HS-27A (cell line): ENCODE data around the gene CRCP.
"Not testable (repeated sequence)": the region's sequence is repeated elsewhere in the genome, so short reads cannot be mapped to it uniquely, and the experiment has no call there.

Experiments used
- DNase-seq: peaks from one replicate; pipeline ENCODE4 v3.0.0-alpha.2; 2012; ENCODE audit warnings: low read depth, missing footprints

CRCP gene

DNA sequence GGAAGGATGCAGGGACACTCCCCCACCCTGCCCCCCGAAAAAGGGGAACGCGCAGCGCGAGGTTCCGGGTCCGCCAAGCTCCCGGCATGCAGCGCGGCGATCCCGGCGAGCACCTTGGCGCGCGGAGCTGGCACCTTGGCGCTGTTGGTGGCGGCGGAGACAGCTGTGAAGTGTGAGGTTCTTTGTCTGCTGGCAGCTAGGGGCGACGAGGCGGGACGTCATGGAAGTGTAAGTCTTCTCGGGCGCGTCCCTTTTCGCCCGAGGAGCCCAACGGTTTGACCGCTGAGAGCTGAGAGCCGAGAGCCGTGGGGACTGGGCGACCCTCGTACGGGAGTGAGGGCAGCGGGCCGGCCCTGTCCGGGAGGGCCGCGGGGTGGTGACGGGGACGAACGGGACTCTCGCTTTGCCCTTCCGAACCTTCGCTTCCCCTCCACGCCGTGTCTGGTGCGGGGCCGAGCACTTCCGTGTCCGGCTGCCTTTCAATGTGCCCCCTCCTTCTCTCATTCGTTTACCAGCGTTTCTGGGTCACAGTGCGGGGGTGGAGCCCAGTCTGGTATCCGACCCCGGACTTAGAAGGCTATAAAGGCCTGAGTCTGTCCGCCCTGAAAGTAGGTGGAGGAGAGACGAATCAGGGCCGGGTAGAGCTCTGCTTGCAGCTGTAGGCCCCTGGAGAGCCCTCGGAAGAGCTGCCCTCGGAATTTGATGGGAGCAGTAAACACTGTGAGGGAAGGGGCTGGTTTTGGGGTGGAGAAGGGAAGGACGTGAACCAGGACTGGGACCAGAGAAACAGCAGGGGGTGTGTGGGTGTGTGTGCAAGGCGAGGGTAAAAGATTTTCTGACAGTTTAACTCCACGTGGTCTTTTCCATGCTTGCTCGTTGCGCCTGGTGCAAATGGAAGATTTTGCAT, at the start of gene CRCP:
CRCP (plus strand) TSS at position 105 of the 907 bp plus-strand sequence; CDS start at position 221, 116 bp downstream.
- peak; percentile 67 for DNase-seq

DNA sequence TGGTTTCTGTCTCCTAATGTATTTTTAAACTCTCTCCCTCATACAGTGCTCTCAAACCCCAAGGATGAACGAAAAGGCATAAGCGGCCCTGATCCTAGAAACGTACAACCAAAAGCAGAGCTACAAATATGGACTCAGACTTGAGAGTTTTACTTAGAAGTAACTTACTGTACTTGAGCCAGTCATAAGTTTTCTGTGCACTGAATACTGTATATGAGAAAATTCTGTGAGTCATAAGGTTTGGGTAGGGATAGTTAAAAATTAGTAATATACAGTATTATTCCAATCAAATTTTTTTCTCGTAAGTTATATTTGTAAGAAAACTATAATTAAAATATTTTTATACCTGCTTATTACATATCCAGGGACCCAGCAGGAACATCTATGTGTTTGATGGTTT, 44.9 kb upstream of the CRCP start:
- no peak for DNase-seq

DNA sequence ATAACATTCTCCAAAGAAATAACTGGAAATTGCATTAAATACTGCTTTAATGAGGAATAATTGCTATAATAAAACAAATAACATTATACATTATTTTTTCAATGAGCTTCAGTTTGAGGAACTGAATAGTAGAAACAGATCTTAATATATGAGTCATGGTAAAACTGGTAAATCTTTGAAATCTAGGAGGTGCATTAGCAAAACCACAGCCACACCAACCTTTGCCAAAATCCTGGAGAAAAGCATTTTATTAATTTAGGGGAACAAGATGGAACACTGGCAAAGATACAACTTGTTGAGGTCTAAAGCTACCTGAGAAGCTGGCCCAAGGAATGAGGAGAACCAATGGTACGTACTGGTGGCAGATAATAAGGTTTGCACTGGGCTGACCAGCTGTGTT, 44.4 kb upstream of the CRCP start:
- no peak for DNase-seq

DNA sequence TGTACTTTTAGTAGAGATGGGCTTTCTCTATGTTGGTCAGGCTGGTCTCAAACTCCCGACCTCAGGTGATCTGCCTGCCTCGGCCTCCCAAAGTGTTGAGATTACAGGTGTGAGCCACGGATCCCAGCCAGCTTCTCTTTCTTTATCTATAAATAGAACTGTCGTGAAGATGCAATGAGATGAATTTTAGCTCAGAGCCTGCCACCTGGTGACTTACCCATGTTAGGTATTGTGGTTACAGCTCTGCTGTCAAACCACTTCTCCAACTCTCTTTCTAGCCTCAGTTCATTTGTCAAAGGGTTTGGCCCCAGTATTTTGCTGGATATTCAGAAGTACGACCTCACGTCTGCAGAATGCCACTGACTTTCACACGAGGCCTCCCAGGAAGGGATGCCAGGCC, 42.4 kb upstream of the CRCP start:
- DNase-seq: not testable (repeated sequence)

DNA sequence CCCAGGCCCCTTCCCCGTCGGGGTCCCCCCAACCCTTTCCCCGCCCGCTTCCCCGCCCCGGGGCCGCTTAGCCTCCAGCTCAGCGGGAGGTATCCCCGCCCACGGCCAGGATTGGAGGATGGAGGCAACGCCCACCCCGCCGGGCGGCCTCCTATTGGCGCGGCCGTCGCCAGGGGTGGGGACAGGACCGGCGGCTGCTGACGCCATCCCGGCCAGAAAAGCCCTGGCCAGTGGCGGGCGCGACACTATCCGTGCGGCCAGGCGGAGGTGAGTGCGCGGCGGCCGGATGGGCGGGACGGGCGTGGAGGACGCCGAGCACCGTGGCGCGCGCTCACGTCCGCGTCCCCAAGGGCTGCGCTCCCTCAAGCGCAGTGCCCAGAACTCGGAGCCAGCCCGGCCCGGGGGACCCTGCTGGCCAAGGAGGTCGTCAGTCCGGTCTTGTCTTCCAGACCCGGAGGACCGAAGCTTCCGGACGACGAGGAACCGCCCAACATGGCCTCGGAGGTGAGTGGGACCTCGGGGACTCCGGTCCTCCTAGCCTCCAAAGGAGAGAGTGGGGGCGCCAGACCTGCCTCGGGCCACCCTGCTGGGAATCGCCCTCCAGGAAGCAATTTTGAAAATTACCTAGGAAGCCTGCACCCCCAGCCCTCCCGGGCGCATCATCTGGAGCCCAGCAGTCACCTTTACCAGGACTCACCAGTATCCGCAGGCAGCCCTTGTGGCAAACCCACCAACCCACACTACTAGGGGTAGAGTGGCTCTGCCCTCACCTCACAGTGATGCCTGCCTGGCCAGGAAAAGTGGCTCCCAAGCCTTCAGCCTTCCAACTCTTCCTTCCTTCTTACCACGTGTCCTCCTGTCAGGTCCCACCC, 38.8 kb upstream of the CRCP start, which contains the start of gene ASL:
ASL (plus strand) TSS at position 230 of the 872 bp plus-strand sequence; CDS start at position 493, 263 bp downstream.
- peak; percentile 59 for DNase-seq

DNA sequence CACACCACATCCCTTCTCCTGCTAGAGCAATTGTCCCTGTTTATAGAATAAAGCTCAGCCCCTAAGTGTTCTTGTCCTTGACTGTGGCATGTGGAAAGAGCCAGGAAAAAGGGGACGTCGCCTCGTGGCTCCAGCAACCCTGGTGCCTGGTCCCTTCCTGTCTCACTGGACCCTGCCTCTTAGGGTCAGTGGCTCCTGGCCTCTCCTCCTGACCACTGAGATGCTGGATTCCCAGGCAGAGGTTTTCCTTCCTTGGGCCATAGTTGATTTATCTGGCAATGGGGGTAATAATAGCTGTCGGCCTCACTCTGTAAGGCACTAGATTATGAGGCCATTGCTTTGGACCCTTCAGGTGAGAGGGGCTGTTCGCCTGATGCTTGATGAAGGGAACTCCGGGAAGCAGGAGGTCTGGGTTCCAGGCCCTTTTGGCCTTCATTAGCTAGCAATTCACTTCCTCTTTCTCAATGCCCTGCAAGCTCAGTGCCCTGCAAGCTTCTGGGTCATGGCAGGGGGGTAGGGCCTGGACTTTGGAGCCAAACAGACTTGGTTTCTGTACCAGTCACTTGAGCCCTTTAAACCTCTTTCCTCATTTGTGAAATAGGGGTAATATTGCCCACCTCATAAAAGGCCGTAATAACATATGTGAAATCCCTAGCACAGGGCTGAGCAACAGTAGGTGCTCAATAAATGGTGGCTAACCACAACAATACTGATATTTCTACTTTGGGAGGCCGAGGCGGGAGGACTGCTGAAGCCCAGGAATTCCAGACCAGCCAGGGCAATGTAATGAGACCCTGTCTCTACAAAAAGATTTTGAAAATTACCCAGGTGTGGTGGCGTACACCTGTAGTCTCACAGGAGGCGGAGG, 38.0 kb upstream of the CRCP start:
- DNase-seq: no peak

DNA sequence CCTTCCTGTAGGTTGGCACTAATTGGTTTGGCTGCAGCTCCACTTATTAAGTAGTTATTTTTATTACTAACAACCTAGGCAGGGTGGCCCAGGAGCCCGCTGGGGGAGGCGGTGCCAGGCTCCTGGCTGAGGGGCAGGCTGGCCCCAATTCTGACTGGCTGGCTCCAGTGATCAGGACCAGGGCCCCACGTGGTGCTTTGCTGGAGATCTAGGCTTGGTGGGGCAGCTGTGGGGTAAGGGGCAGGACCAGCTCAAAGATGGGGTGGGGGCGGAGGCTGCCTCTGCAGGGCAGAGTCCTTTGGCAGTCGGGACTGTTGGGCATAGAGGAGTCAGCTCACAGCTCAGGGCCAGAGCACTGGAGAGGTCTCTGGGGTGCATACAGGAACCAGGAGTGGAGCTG, 36.6 kb upstream of the CRCP start:
- no peak for DNase-seq

DNA sequence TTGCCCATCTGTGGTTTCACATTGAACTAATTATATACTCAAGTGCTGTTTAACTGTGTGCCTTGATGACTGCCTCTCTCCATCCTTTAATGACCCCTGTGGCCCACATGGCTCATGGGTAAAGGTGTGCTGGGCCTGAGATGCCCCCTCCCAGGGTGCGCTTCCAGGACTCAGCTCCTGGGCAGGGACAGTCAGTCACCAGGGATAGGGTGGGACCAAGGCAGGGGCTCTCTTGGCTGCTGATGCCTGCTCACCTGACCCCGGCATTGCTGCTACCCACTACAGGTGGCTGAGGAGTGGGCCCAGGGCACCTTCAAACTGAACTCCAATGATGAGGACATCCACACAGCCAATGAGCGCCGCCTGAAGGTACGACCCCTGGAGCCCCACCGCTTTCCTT, 32.6 kb upstream of the CRCP start:
- DNase-seq: no peak

DNA sequence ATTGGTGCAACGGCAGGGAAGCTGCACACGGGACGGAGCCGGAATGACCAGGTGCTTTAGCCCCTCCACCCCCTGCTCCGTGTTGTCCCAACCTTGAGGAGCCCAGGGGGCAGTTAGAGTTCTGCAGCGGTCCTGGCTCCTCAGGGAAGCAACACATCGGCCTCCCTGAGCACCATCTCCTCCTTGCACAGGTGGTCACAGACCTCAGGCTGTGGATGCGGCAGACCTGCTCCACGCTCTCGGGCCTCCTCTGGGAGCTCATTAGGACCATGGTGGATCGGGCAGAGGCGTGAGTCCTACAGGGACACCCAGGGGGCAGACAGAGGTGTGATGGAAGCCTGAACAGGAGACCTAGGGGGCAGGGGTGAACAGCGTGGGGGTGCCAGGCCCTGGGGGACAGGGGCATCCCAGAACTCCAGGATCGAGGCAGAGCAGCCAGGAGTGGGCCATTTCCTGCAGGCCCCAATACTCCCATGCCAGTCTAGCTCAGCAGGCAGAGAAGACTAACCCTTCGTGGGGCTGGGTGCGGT, 31.7 kb upstream of the CRCP start:
- DNase-seq: no peak

DNA sequence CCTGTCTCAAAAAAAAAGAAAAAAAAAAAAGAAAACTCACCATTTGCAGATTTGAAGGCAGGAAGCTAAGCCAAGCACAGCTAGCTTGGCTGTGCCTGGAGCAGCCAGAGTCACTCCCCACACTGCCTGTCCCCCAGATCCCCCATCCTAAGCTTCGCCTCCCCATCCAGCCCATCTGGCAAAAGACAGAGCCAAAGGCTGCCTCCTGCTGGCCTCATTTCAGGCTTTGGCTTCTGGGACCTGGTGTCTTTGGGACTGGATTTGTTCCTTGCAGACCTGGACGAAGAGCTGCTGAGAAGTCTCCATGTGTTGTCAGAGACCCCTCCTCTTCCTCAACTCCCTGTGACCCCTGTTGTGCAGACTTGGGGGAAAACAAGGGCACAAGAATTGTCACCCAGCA, 31.0 kb upstream of the CRCP start:
- DNase-seq: no peak

DNA sequence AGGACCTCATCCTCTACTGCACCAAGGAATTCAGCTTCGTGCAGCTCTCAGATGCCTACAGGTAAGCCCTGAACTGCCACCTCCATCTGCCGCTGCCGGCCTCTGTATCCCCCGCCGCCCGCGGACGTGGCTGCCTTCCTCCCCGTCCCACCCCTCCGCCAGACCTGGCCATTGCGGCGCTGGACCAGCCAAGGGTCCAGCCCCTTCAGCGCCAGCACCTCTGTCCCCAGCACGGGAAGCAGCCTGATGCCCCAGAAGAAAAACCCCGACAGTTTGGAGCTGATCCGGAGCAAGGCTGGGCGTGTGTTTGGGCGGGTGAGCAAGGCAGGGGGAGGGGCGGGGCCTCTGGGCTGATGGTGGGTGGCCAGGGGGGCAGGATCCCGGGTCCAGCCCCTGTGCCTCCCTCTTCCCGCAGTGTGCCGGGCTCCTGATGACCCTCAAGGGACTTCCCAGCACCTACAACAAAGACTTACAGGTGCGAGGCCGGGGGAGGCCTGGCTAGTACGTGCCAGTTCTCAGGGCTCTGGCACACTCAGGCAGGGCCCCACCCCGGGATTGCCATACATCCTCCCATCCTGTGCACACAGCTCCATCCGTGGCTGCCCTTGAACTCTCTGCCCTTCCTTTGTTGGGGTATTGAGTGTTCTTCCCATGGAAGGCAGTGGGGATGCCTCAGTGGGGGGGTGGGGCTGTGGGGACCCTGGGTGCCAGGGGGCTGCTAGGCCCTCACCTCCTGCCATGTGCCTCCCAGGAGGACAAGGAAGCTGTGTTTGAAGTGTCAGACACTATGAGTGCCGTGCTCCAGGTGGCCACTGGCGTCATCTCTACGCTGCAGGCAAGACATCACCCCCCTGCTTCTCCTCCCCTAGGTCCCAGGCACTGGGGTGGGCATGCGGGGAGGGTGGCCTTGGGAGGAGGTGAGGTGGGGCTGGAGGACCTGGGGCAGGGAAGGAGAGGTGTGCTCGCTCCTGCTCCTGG, 25.5 kb upstream of the CRCP start:
- no peak for DNase-seq

DNA sequence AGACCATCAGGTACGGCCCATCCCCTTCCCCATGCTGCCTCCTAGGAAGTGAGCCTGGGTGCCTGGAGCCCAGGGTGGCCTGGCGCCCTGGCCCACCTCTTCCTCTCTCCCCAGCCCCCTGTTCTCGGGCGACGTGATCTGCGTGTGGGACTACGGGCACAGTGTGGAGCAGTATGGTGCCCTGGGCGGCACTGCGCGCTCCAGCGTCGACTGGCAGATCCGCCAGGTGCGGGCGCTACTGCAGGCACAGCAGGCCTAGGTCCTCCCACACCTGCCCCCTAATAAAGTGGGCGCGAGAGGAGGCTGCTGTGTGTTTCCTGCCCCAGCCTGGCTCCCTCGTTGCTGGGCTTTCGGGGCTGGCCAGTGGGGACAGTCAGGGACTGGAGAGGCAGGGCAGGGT, 22.0 kb upstream of the CRCP start:
- DNase-seq: no peak

DNA sequence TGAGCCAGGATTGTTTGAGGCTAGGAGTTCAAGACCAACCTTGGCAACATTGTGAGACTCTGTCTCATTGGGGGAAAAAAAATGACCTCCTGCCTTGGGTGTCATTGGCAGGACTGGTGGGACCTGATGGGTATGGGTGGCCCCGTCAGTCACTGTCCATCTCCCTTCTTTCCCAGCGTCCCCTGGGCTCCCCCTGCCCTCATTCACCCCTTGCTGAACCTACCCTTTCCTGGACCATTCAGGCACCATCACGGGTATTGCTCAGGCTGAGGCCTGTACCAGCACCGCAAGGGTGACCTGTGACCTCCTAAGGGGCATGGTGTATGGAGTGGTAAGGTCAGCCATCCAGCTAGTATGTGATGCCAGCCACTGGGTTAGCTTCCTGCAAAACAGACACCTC, 19.6 kb upstream of the CRCP start:
- DNase-seq: no peak

DNA sequence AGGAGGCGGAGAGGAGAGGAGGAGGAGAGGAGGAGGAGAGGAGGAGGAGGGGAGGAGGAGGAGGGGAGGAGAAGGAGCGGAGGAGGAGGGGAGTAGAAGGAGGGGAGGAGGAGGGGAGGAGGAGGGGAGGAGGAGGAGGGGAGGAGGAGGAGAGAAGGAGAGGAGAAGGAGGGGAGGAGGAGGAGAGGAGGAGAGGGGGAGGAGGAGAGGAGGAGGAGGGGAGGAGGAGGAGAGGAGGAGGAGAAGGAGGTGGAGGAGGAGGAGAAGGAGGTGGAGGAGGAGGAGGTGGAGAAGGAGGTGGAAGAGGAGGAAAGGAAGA, 15.5 kb upstream of the CRCP start:
- no peak for DNase-seq

DNA sequence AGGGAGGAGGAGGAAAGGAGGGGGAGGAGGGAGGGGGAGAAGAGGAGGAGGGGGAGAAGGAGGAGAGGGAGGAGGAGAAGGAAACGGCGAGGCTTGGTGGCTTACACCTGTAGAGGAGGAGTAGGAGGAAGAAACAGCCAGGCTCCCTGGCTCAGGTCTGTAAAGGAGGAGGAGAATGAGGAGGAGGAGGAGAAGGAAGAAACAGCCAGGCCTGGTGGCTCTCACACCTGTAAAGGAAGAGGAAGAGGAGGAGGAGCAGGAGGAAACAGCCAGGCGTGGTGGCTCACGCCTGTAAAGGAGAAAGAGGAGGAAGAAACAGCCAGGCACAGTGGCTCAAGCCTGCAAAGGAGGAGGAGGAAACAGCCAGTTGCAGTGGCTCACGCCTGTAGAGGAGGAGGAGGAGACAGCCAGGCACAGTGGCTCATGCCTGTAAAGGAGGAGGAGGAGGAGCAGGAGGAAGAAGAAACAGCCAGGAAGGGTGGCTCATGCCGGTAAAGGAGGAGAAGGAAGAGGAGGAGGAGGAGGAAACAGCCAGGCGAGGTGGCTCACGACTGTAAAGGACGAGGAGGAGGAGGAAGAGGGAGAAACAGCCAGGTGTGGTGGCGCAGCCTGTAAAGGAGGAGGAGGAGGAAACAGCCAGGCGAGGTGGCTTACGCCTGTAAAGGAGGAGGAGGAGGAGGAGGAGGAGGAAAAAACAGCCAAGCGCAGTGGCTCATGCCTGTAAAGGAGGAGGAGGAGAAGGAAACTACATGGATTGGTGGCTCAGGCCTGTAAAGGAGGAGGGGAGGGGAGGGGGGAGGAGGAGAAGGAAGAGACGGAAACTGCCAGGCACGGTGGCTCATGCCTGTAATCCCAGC, 14.9 kb upstream of the CRCP start:
- DNase-seq: peak; percentile 77

DNA sequence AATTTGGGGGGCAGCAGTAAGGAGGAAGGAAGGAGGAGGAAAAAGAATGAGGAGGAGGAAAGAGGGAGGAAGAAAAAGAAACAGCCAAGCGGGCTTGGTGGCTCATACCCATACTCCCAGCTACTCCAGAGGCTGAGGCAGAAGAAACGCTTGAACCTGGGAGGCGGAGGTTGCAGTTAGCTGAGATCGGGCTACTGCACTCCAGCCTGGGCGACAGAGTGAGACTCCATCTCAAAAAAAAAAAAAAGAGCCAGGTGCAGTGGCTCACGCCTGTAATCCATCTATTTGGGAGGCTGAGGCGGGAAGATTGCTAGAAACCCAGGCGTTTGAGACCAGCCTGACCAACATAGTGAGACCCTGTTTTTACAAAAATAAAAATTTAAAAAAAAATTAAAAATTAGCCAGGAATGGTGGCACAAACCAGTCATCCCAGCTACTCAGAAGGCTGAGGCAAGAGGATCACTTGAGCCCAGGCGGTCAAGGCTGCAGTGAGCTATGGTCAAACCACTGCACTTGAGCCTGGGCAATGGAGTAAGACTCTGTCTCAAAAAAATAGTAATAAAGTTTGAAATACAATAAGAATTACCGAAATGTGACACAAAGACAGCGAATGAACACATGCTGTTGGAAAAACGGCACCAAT, 14.1 kb upstream of the CRCP start:
- no peak for DNase-seq

DNA sequence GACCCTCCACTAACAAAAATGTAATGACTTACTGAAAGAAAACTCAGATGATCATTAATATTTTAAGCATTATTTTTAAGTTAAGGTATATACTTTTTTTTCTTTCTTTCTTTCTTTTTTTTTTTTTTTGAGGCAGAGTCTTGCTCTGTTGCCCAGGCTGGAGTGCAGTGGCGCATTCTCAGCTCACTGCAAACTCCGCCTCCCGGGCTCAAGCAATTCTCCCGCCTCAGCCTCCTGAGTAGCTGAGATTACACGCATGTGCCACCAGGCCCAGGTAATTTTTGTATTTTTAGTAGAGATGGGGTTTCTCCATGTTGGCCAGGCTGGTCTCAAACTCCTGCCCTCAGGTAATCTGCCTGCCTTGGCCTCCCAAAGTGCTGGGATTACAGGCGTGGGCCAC, 12.5 kb upstream of the CRCP start:
- DNase-seq: not testable (repeated sequence)

DNA sequence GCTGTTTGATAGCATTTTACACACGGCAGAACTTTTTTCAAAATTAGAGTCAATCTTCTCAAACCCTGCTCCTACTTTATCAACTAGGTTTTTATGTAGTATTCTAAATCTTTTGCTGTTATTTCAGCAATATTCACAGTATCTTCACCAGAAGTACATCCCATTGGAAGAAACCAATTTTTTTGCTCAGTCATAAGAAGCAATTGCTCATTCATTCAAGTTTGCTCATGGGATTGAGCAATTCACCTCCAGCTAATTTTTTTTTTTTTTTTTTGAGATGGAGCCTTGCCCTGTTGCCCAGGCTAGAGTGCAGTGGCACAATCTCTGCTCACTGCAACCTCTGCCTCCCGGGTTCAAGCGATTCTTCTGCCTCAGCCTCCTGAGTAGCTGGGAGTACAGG, 10.7 kb upstream of the CRCP start:
- not testable (repeated sequence) for DNase-seq

DNA sequence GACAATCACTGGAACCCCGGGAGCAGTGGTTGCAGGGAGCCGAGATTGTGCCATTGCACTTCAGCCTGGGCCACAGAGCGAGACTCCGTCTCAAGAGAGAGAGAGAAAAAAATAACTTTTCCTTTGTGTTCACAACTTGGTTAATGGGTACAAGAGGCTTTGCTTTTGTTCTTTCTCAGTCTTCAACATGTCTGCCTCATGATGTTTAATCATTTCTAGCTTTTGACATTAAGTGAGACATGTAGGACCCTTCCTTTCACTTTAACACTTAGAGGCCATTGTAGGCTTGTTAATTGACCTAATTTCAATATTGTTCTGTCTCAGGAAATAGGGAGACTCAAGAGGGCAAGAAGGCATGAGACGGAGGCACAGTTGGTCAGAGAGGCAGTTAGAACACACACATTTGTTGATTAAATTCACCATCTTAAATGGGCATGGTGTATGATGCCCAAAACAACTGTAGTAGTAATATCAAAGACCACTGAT, 9.3 kb upstream of the CRCP start:
- no peak for DNase-seq
